ENCODE results near the gene ANKEF1. TPM values are rescaled to one million over a fixed set of nuclear protein-coding genes. Genes with fewer than 3 reads are reported as not detected.

ANKEF1 gene
- polyA plus RNA-seq, 6 donors from 2014 or later, result 1.2 to 6.0 (median 3.6) TPM

Other genes starting within 250 kb of the ANKEF1 start
- not detected for gene PAK5, start 195.9 kb upstream of the ANKEF1 start, polyA plus RNA-seq (ENCODE audit: low read depth in 6 of 6)
- under 1 TPM in 2 of 6 donors, not detected in 4; 0.23 to 0.44 TPM for gene SNAP25, start 183.8 kb downstream of the ANKEF1 start, polyA plus RNA-seq (ENCODE audit: low read depth in 6 of 6)